ENCODE measurements around the gene AUTS2.

The AUTS2 gene

DNA sequence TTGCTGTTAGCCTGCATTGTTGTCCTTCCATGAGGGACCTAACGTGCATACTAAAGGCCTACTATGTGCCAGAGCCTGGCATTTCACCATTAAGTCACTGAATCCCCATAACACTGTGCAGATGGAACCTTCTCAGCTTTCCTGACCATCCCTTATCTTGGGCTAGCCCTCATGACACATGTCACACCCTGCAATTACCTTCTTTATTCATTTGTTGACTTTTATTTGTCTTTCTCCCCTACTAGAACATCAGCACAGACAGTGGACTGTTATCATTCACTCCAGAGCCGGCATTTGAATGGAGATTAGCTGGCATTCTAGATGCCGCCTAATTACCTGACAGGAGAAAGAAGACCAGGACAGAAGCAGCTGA lies 1062.5 kb downstream of the AUTS2 start:
- H3K4me3 ChIP-seq (ENCODE audit: low read depth, low read length), result no peak overlapping the region
- TF ChIP-seq, protein P1, sequence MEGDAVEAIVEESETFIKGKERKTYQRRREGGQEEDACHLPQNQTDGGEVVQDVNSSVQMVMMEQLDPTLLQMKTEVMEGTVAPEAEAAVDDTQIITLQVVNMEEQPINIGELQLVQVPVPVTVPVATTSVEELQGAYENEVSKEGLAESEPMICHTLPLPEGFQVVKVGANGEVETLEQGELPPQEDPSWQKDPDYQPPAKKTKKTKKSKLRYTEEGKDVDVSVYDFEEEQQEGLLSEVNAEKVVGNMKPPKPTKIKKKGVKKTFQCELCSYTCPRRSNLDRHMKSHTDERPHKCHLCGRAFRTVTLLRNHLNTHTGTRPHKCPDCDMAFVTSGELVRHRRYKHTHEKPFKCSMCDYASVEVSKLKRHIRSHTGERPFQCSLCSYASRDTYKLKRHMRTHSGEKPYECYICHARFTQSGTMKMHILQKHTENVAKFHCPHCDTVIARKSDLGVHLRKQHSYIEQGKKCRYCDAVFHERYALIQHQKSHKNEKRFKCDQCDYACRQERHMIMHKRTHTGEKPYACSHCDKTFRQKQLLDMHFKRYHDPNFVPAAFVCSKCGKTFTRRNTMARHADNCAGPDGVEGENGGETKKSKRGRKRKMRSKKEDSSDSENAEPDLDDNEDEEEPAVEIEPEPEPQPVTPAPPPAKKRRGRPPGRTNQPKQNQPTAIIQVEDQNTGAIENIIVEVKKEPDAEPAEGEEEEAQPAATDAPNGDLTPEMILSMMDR (IDR thresholded peaks at IDR 0.05; ENCODE audit: borderline replicate concordance, insufficient read depth, low read depth, low read length), result no peak

DNA sequence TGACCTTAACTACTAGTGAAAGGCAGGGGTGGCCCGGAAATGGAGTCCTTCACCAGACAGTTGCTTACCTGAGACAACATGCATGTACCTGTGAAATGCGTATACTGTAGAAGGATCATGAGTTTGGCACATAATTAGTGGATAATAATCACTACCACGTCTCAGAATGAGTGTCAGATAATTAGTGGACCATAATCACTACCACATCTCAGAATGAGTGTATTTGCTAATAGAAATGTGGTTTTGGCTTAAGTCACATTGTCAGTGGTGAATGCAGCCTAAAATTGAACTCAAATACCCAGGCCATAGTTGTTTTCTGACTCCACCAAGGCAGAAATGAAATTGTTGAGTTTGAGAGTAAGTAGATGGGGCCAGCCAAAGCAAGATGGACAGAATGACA lies 1065.4 kb downstream of the AUTS2 start:
- TF ChIP-seq, protein P1 (IDR thresholded peaks at IDR 0.05; ENCODE audit: borderline replicate concordance, insufficient read depth, low read depth, low read length), result no peak

DNA sequence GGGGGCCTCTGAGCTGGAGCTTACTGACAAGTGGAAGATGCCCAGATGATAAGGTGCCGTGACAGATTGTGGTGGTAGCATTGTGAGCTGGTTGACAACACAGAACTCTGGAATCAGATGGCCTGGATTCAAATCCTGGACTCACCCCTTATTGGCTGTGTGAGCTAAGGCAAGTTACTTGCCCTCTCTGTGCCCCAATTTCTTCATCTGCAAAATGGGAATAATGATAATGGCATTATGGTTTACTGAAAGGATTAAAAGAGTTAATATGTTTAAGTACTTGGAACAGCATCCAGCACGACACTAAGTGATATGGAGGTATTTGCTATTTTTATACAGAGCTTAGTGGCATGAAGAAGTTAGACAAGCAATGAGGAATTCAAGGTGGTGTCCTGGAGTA lies 1067.7 kb downstream of the AUTS2 start:
- TF ChIP-seq, protein P1 (IDR thresholded peaks at IDR 0.05; ENCODE audit: borderline replicate concordance, insufficient read depth, low read depth, low read length), result no peak
- no peak overlapping the region for H3K4me3 ChIP-seq (ENCODE audit: low read depth, low read length)

More for the DNA sequence above, 1065.4 kb downstream of the AUTS2 start:
- H3K4me3 ChIP-seq (ENCODE audit: low read depth, low read length), result no peak overlapping the region

DNA sequence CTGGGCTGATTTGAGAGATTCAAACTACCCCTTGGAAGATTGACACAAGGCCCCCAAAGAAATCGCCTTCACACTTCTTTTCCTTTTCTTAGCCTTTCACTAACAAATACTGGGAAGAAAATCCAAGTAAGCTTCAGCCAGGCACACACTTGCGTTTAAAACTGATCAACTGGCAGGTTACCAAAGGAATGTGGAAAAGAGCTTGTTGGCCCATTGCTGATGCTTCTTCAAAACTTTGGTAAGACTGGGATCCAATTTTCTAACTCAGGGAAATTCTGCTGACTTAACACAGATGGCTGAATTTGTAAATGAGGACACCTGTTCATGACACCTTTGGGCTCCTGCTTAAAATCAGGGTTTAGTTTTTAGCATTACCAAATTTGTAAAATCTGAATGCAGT lies 1069.1 kb downstream of the AUTS2 start:
- TF ChIP-seq, protein P1 (IDR thresholded peaks at IDR 0.05; ENCODE audit: borderline replicate concordance, insufficient read depth, low read depth, low read length), result no peak
- no peak overlapping the region for H3K4me3 ChIP-seq (ENCODE audit: low read depth, low read length)

DNA sequence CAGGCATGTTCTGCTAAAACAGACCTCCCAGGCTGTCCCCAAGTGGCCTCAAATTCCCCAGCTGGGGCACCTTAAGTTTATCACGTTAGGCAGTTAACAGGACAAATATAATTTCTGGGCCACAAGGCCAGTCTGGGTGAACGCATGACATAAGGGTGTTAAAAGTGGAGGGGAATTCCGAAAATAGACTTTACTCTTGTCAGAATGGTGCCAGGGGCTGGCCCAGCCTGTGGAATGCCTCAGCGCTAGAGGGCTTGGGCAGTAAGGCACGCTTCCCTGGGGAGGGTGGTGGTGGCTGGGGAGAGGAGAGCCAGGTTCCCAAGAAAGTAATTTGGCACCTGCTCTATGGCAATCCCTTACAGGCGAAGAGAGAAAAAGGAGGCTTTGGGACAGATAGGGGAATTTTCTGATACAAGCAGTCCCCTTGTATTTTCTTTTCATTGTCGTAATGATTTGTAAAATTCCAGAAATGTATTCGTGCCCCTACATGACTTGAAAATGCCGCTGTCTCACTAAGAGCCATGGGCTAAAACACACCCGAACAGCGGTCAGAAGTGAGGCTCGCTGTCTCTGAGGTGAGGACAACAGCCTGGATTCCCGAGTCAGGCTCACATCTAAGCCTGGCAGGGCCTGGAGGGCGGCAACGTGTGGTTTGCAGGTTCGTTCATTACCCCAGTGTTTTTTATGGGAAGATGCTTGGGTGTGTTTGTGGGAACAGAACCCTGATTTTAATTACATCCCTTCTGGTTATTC lies 1070.5 kb downstream of the AUTS2 start:
- TF ChIP-seq, protein P1 (IDR thresholded peaks at IDR 0.05; ENCODE audit: borderline replicate concordance, insufficient read depth, low read depth, low read length), result no peak
- no peak overlapping the region for H3K4me3 ChIP-seq (ENCODE audit: low read depth, low read length)

DNA sequence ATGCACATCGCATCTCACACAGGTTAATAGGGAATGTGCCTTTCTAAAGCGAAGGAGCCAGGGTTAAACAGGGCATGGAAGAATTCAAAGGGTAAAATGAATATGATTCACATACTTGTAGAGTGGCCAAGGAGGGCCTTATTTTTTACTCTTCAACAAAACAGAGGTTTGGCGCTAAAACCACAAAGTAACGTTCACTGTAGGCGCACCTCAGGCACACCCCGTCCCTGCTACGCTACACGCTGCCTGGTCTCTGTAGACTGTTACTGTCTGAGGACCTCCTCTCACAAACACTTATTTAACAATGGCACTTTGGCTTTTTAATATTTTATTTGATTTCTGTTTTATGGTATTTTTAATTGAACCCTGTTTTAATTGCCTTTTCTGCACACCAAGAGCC lies 1071.6 kb downstream of the AUTS2 start:
- TF ChIP-seq, protein P1 (IDR thresholded peaks at IDR 0.05; ENCODE audit: borderline replicate concordance, insufficient read depth, low read depth, low read length), result no peak
- H3K4me3 ChIP-seq (ENCODE audit: low read depth, low read length), result no peak overlapping the region

DNA sequence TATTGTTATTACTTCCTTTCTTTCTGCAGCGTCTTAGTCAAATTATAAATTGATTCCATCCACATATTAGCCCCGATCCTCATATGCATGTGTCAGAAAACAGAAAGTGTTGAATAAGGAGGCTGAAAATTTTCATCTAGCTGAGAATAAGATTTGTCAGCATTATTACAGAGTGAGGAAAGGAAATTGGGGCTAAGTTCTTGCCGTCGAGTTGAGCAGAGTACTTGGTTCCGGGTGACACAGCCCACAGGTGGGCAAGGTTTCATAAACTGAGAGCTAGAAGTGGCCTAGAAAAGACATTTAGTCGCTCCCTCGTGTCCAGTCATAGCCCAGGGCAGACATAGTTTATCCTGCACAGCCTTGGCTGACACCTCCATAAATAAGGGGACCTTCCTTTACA lies 1072.0 kb downstream of the AUTS2 start:
- TF ChIP-seq, protein P1 (IDR thresholded peaks at IDR 0.05; ENCODE audit: borderline replicate concordance, insufficient read depth, low read depth, low read length), result no peak
- H3K4me3 ChIP-seq (ENCODE audit: low read depth, low read length), result no peak overlapping the region

Data from GM12875 (cell line).